NCI-H82 treated with DMSO at 0.1 percent for 48 hours (cell line): Measurements from ENCODE around the gene NFX1.

Experiments
- DNase-seq: peaks from one replicate; lab custom pipeline; 2025; ENCODE audit not compliant: unreplicated experiment; lab: John Stamatoyannopoulos, UW

Gene NFX1

GRCh38 chr9:33290247-33291030 is at the start of gene NFX1:
Gene NFX1 (plus strand): TSS chr9:33290516. CDS start chr9:33290573, 57 bp downstream.
- peak; percentile 82 for DNase-seq

GRCh38 chr9:33241298-33241697 is 49.0 kb upstream of the NFX1 start:
- no peak for DNase-seq

- no peak for DNase-seq
These were observed 47.6 kb upstream of the NFX1 start for GRCh38 chr9:33242609-33243134.

GRCh38 chr9:33244137-33244784 is 46.1 kb upstream of the NFX1 start:
- DNase-seq: no peak

GRCh38 chr9:33245341-33245740 is 45.0 kb upstream of the NFX1 start:
- no peak for DNase-seq

GRCh38 chr9:33246269-33246860 is 44.0 kb upstream of the NFX1 start:
- DNase-seq: no peak

GRCh38 chr9:33248606-33249005 is 41.7 kb upstream of the NFX1 start:
- DNase-seq: no peak

- DNase-seq: no peak
These were observed 41.1 kb upstream of the NFX1 start for GRCh38 chr9:33249087-33249658.

GRCh38 chr9:33249983-33250382 is 40.3 kb upstream of the NFX1 start:
- DNase-seq: no peak

GRCh38 chr9:33250458-33250995 is 39.8 kb upstream of the NFX1 start:
- DNase-seq: no peak

- DNase-seq: no peak
These were observed 36.1 kb upstream of the NFX1 start for GRCh38 chr9:33254211-33254610.

- DNase-seq: no peak
These were observed 35.3 kb upstream of the NFX1 start for GRCh38 chr9:33255014-33255413.

- DNase-seq: no peak
These were observed 34.8 kb upstream of the NFX1 start for GRCh38 chr9:33255471-33255870.

GRCh38 chr9:33256236-33256635 is 34.1 kb upstream of the NFX1 start:
- DNase-seq: no peak

- no peak for DNase-seq
These were observed 33.0 kb upstream of the NFX1 start for GRCh38 chr9:33257276-33257675.

GRCh38 chr9:33260372-33260771 is 29.9 kb upstream of the NFX1 start:
- DNase-seq: no peak

GRCh38 chr9:33263131-33264002 is 26.9 kb upstream of the NFX1 start:
- no peak for DNase-seq

GRCh38 chr9:33264003-33264472 is 26.3 kb upstream of the NFX1 start:
- DNase-seq: no peak

- peak; percentile 97 for DNase-seq
These were observed 25.7 kb upstream of the NFX1 start, which contains the start of the genes BAG1 and CHMP5 for GRCh38 chr9:33264473-33265177. Gene BAG1 (minus strand): TSS chr9:33264708. Gene CHMP5 (plus strand): TSS chr9:33265049. CDS start chr9:33265079, 30 bp downstream.
